ENCODE data around the gene SLC30A2. TPM values are rescaled to one million over a fixed set of nuclear protein-coding genes. Genes with fewer than 3 reads are reported as not detected.

The SLC30A2 gene
- total and polyA plus RNA-seq, 2 of the 13 experiments (the other 11 are each of a cell fraction or from before 2014, with no cell fraction given), result not detected

GRCh38 chr1:25997828-25998761 lies 47.8 kb downstream of the SLC30A2 start, which contains the start of gene PAFAH2 (continued):
- TF ChIP-seq IKZF5 (CRISPR knock-in tag; IDR thresholded peaks at IDR 0.05), result peak; percentile 96
- peak; percentile 31; the same call in 1 of the 2 replicates for TF ChIP-seq SIX1 (CRISPR knock-in tag; IDR thresholded peaks at IDR 0.05; ENCODE audit: borderline replicate concordance)
- peak; percentile 62 for TF ChIP-seq KLF9 (CRISPR knock-in tag; IDR thresholded peaks at IDR 0.05; ENCODE audit: low read depth)
- TF ChIP-seq MEF2D (CRISPR knock-in tag; IDR thresholded peaks at IDR 0.05), result peak; percentile 81; the same call in 1 of the 2 replicates
- peak; percentile 79 for TF ChIP-seq SP4 (CRISPR knock-in tag; IDR thresholded peaks at IDR 0.05)
- TF ChIP-seq ZMYM2 (CRISPR knock-in tag; IDR thresholded peaks at IDR 0.05), result no peak
- peak; percentile 79 for TF ChIP-seq ZMYM3 (CRISPR knock-in tag; IDR thresholded peaks at IDR 0.05)
- TF ChIP-seq ZNF563 (CRISPR knock-in tag; IDR thresholded peaks at IDR 0.05), result peak; percentile 63; the same call in 1 of the 2 replicates
- TF ChIP-seq NAIF1 (CRISPR knock-in tag; IDR thresholded peaks at IDR 0.05; ENCODE audit: borderline replicate concordance), result peak; percentile 38
- peak; percentile 85 for TF ChIP-seq CREB1 (IDR thresholded peaks at IDR 0.05)
- peak; percentile 95 for TF ChIP-seq CREB1 (CRISPR knock-in tag; IDR thresholded peaks at IDR 0.05)
- no peak for TF ChIP-seq HOXA9 (CRISPR knock-in tag; IDR thresholded peaks at IDR 0.05; ENCODE audit: borderline replicate concordance)
- TF ChIP-seq ZKSCAN1 (IDR thresholded peaks at IDR 0.05; ENCODE audit: low read length), result peak; percentile 57; the same call in 1 of the 2 replicates
- peak; percentile 94 for TF ChIP-seq HNF1B (CRISPR knock-in tag; IDR thresholded peaks at IDR 0.05)
- no peak for TF ChIP-seq ZFP36L1 (CRISPR knock-in tag; IDR thresholded peaks at IDR 0.05)
- TF ChIP-seq HMGXB3 (CRISPR knock-in tag; IDR thresholded peaks at IDR 0.05; ENCODE audit: borderline replicate concordance), result peak; percentile 89; the same call in 1 of the 2 replicates
- no peak for TF ChIP-seq SRY (CRISPR knock-in tag; IDR thresholded peaks at IDR 0.05)
- TF ChIP-seq ZBTB7B (CRISPR knock-in tag; IDR thresholded peaks at IDR 0.05), result peak; percentile 66; the same call in 1 of the 2 replicates
- peak; percentile 69; the same call in 1 of the 2 replicates for TF ChIP-seq ARID2 (CRISPR knock-in tag; IDR thresholded peaks at IDR 0.05; ENCODE audit: borderline replicate concordance)
- TF ChIP-seq PITX1 (CRISPR knock-in tag; IDR thresholded peaks at IDR 0.05), result peak; percentile 89
- 0 out of 2 replicates have a peak, but pooled peaks have one; percentile 1 for TF ChIP-seq ZNF180 (CRISPR knock-in tag; IDR thresholded peaks at IDR 0.05; ENCODE audit: borderline replicate concordance, low read depth)
- TF ChIP-seq IKZF1 (IDR thresholded peaks at IDR 0.05), result no peak
- TF ChIP-seq FOXA3 (CRISPR knock-in tag; IDR thresholded peaks at IDR 0.05), result peak; percentile 79
- TF ChIP-seq ATRX (CRISPR knock-in tag; IDR thresholded peaks at IDR 0.05; ENCODE audit: borderline replicate concordance), result no peak
